Measurements from ENCODE around the gene TIMM13.

Gene TIMM13

DNA sequence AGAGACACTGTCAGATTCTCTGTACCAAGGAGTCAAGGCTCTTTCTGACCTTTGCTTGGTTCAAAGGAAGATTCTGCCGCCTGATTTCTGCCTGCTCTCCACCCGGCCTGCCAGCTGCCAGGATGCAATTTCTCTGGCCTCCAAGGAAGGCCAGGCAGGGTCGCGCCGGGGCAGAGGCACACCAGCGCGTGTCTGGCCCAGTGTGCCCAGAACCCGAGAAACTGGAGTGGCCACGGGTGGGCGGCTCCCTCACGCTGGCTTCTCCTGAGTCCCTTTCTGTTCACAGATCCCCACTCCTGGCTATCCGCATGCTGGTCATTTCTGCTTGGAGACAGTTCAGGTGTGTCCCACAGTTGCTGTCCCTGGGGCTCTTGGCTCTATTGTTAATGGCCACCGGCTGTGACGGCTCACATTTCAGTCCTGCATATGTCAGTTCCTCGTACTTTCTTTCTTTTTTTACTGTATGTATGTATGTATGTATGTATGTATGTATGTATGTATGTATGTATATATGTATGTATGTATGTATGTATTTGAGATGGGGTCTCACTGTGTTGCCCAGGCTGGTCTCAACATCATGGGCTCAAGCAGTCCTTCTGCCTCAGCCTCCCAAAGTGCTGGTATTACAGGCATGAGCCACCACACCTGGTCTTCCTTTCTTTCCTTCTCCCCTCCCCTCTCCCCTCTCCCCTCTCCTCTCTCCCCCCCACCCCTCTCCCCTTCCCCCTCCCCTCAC is 50.4 kb downstream of the TIMM13 start:
- no peak for DNase-seq
